Urothelium cell line (cell line): ENCODE measurements around the gene GCLM.

Source experiments
- DNase-seq: peaks from one replicate; pipeline ENCODE4 v3.0.0; 2011; ENCODE audit warnings: low spot score, mixed read lengths
- FAIRE-seq: peaks from 2 replicates; lab custom pipeline; 2011; peaks lifted over from hg19 to GRCh38; lab: Jason Lieb, UNC

Gene GCLM

DNA sequence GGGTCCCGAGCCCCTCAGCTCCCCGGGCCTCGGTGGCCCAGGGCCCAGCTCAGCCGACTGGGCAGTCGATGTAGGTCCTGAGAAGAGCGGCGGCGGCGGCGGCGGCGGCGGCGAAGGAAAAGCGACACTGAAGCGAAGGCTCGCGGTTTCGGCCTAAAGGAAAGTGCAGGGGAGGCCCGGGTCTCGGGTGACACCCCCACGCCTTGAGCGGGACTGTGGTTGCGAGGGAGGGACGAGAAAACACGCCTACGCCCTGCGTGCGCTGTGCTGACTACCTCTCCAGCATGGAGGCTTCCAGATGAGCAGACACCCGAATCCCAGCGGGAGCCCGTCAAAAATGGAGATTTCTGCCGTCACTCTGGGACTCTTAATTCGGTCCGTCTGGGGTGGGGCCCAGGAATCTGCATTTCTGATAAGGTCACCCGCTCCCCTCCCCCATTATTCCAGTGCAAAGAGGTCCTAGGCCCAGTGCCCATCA lies 61.4 kb downstream of the GCLM start:
- DNase-seq (peak; percentile 65), FAIRE-seq (no peak)

DNA sequence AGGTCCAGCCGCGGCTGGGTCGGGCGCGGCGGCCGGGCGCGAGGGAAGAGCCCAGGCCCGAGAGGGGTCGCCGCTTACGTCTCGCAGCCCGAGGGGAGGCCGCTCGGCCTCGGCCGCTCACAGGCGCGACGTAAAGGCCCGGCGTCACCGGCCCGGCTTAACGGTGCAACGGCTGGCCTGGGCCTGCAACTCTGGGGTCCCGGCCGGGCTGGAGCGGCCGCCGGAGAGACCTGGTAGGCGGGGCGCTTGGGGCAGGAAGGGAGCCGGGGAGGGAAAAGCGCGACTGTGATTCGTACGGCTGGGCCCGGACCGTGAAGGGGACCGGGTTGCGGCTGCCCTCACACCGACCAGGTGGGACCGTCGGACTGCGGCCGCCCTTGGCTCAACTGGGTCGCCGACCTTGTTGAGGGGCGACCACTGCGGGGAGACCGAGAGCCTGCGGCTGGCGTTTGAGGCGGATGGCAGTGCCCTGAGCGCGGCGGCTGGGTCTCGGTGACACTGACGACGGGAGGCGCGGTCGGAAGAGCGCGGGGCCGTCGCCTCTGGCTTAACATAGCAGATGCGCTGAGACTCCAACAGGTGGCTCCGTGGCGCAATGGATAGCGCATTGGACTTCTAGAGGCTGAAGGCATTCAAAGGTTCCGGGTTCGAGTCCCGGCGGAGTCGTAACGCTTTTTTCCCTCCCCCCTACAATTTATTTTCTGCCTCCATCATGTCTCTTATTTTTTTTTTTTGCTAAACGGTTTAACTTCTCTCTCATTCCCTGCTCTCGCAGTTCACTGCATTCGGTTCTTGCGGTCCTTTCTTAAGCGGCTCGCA lies 62.0 kb downstream of the GCLM start:
- FAIRE-seq: peak; percentile 40
- DNase-seq: peak; percentile 83

- FAIRE-seq: no peak
These were observed 62.8 kb downstream of the GCLM start for GRCh38 chr1:93846206-93846991.

GRCh38 chr1:93845538-93846205 lies 63.6 kb downstream of the GCLM start:
- peak; percentile 32 for DNase-seq
- no peak for FAIRE-seq

More at GRCh38 chr1:93846206-93846991, 62.8 kb downstream of the GCLM start:
- peak; percentile 88 for DNase-seq

- FAIRE-seq: no peak
These were observed 64.8 kb downstream of the GCLM start for GRCh38 chr1:93844262-93845045.

GRCh38 chr1:93842750-93843500 lies 66.3 kb downstream of the GCLM start:
- DNase-seq (no peak), FAIRE-seq (no peak)

More at GRCh38 chr1:93844262-93845045, 64.8 kb downstream of the GCLM start:
- DNase-seq: peak; percentile 67

DNA sequence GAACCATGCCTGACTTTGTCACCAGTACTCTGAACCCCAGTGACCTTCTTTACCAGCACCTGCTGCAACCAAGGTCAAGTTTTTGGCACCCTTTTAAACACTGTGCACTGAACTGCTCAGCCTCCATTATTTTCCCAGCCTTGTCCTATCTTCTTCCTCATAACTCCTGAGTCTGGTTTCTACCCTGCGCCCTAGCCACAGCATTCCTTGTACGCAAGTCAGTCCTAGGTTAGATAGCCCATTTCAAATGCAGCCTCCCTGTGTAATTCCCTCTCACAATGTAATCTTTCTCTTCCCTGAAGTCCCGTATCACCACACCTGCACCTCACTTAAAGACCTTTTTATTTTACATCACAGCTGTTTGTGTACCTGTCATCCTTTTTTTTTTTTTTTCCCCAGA lies 67.5 kb downstream of the GCLM start:
- no peak for FAIRE-seq

GRCh38 chr1:93840956-93841482 lies 68.2 kb downstream of the GCLM start:
- no peak for DNase-seq
- no peak for FAIRE-seq

More for the DNA sequence above, 67.5 kb downstream of the GCLM start:
- DNase-seq: no peak

DNA sequence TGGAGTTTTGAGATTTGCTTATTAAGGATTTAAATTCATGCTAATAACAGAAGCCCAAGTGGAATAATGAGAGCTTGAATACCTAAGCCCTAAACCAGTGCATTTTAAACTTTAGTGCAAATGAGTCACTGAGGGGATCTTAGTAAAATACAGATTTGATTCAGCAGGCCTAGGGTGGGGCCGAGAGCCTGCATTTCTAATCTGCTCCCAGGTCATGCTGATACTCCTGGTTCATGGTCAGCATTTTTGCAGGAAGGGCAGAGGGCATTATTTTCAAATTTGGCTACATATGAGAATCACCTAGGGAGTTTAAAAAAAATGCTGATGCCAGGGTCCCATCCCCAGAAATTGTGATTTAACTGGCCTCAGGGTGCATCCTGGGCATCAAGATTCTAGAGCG lies 69.5 kb downstream of the GCLM start:
- DNase-seq (no peak), FAIRE-seq (no peak)

DNA sequence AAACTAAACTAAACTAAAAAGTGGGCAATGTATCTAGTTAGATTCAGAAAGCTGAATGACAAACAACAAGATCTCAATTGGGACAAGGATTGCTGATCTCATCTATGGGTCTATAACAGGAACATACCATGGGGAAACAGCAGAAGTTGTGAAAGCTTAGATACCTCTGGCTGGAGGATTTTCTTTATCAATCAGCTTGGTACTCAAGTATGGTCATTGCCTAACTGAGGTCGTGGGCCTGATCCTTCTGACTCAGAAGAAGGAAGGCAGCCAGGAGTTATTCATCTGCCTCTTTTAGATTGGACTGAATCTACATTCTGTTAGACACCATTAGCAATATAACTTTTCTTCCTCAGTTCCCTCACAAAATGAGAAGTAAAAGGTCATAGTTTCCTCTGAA lies 69.9 kb downstream of the GCLM start:
- FAIRE-seq (no peak), DNase-seq (no peak)

GRCh38 chr1:93837961-93838360 lies 71.3 kb downstream of the GCLM start:
- DNase-seq (no peak), FAIRE-seq (no peak)
